Panc1 (cell line): ENCODE measurements around the gene RSU1. TPM values are rescaled to one million over a fixed set of nuclear protein-coding genes. Genes with fewer than 3 reads are reported as not detected.

ENCODE experiments used
- ATAC-seq: fragments of 200-7000 bp; cut with Tn5 transposase; 2 replicates; pipeline ENCODE4 v1.9.1; 2020; ENCODE audit warnings: mild to moderate bottlenecking, moderate library complexity
- BruUV-seq: library from RNA; stranded (reverse); fragments of 400-500 nt; replicated peaks from 2 replicates; lab custom pipeline; 2021; lab: Mats Ljungman, UMichigan
- CTCF ChIA-PET: fragments of 300-600 bp; sonication (Branson Sonifier 250); formaldehyde crosslinking; loops from one replicate; lab custom pipeline; 2022; ENCODE audit warnings: antibody characterized with exemption; lab: Charles Lee
- POLR2A ChIA-PET: fragments of 300-600 bp; sonication (Branson Sonifier 250); formaldehyde crosslinking; loops from one replicate; lab custom pipeline; 2022; ENCODE audit warnings: antibody characterized with exemption; lab: Charles Lee
- DNase-seq: peaks from one replicate; pipeline ENCODE4 v3.0.0-alpha.2; 2010; ENCODE audit warnings: low read depth, low spot score
- H3K27ac ChIP-seq: 2 replicates; pipeline ENCODE4 v1.5.1; 2011; ENCODE audit warnings: mild to moderate bottlenecking, low read length, inconsistent platforms
- H3K27me3 ChIP-seq: fragments of 200-500 bp; sonication (Bioruptor generic); 2 replicates; pipeline ENCODE4 v1.6.0; 2014; ENCODE audit warnings: low read length, inconsistent platforms; ENCODE audit not compliant: control insufficient read depth, insufficient read depth
- H3K36me3 ChIP-seq: fragments of 200-500 bp; sonication (Bioruptor generic); 2 replicates; pipeline ENCODE4 v1.5.1; 2014; ENCODE audit warnings: inconsistent platforms, mild to moderate bottlenecking, low read length, moderate library complexity; ENCODE audit not compliant: control insufficient read depth, insufficient read depth
- H3K4me1 ChIP-seq: 2 replicates; pipeline ENCODE4 v1.5.1; 2011; ENCODE audit warnings: inconsistent platforms, mild to moderate bottlenecking, low read length, moderate library complexity; ENCODE audit not compliant: control insufficient read depth, insufficient read depth
- H3K4me3 ChIP-seq, 2 experiments: 2 replicates each; pipeline ENCODE4 v1.5.1; 2011 to 2012; ENCODE audit warnings: low read depth in 2 of 2, low read length in 2 of 2, mild to moderate bottlenecking in 2 of 2, inconsistent platforms in 1 of 2, moderate library complexity in 1 of 2
- H3K9me3 ChIP-seq: fragments of 200-500 bp; sonication (Bioruptor generic); 2 replicates; pipeline ENCODE4 v1.5.1; 2014; ENCODE audit warnings: low read depth, mild to moderate bottlenecking, inconsistent platforms, low read length, moderate library complexity; ENCODE audit not compliant: control insufficient read depth, insufficient read depth
- CTCF ChIP-seq: fragments of 450-650 bp; IDR thresholded peaks from 2 replicates; pipeline ENCODE4 v1.5.1; 2017; ENCODE audit warnings: mild to moderate bottlenecking
- POLR2AphosphoS5 ChIP-seq: IDR thresholded peaks from 2 replicates; pipeline ENCODE4 v1.6.1; 2012; ENCODE audit warnings: mild to moderate bottlenecking, low read depth, low read length, moderate library complexity
- REST ChIP-seq, 2 experiments: IDR thresholded peaks; 2 replicates each; pipeline ENCODE4 v1.6.1; 2011 to 2012; ENCODE audit warnings: low read depth in 2 of 2, control low read depth in 1 of 2, low read length in 1 of 2, mild to moderate bottlenecking in 1 of 2, moderate library complexity in 1 of 2; ENCODE audit not compliant: insufficient read depth in 1 of 2
- SIN3A ChIP-seq: IDR thresholded peaks from 2 replicates; pipeline ENCODE4 v1.6.1; 2012; ENCODE audit warnings: low read depth, mild to moderate bottlenecking, low read length, moderate library complexity, borderline replicate concordance; ENCODE audit not compliant: insufficient read depth
- TCF7L2 ChIP-seq: IDR thresholded peaks from 2 replicates; pipeline ENCODE4 v1.6.1; 2011; ENCODE audit warnings: mild to moderate bottlenecking, low read depth, low read length, inconsistent platforms
- in situ Hi-C: cut with HindIII; loops from 2 replicates; pipeline ENCODE4 v1.10.0; 2016; ENCODE audit warnings: low sequenced_read_pairs, low pct_unique_long_range_greater_than_20kb
- intact Hi-C: fragments of 100-400 bp; cut with micrococcal nuclease; formaldehyde crosslinking; loops from one replicate; pipeline ENCODE4 v1.10.0; 2022; ENCODE audit not compliant: unreplicated experiment
- total RNA-seq: library from RNA; stranded (reverse); gene quantifications from one replicate; pipeline ENCODE4 v1.2.1, GENCODE V29; 2021; ENCODE audit not compliant: unreplicated experiment

Gene RSU1
- total RNA-seq, 1 experiment from 2014 or later = 55.6 TPM

- CTCF ChIA-PET = no interaction called here
- no TSS peak for BruUV-seq
- no peaks in the 10 kb centered on the region for H3K36me3 ChIP-seq
- H3K9me3 ChIP-seq = no peaks in the 10 kb centered on the region
- in situ Hi-C loops (no loop called here), intact Hi-C loops (no loop called here)
- H3K27ac ChIP-seq = no peak overlapping the region
- H3K27me3 ChIP-seq = no peaks in the 10 kb centered on the region
- TF ChIP-seq CTCF (no peak), TCF7L2 (no peak), POLR2AphosphoS5 (no peak), SIN3A (no peak), REST (IDR thresholded peaks at IDR 0.05; ENCODE audit: insufficient read depth in 1 of 2, low read depth in 2 of 2, low read length in 1 of 2) (no peak)
- ATAC-seq = no peak
- POLR2A ChIA-PET = interaction anchor here (0.5 to 0.6 kb wide), 2 partner anchors 30 to 157 kb away, joined by 3 to 12 read pairs; no protein-coding TSS in a partner anchor
- no peak overlapping the region for H3K4me3 ChIP-seq
- DNase-seq = no peak
- H3K4me1 ChIP-seq = no peaks in the 10 kb centered on the region
These were observed 230.7 kb downstream of the RSU1 start for GRCh38 chr10:16586358-16587138.

- Histone ChIP-seq H3K27ac (no peak overlapping the region), H3K4me1 (no peaks in the 10 kb centered on the region), H3K4me3 (no peak overlapping the region), H3K36me3 (no peaks in the 10 kb centered on the region), H3K9me3 (no peaks in the 10 kb centered on the region), H3K27me3 (no peaks in the 10 kb centered on the region)
- ChIA-PET CTCF (interaction anchor here (0.6 kb wide), 1 partner anchor 177 kb away, joined by 6 read pairs; no protein-coding TSS in a partner anchor), POLR2A (no interaction called here)
- DNase-seq (no peak), ATAC-seq (no peak)
- in situ Hi-C loops (no loop called here), intact Hi-C loops (no loop called here)
- BruUV-seq = no TSS peak
- no peak for TF ChIP-seq SIN3A
- TF ChIP-seq POLR2AphosphoS5 = no peak
- no peak for TF ChIP-seq CTCF
- TF ChIP-seq TCF7L2 = no peak
- TF ChIP-seq REST (IDR thresholded peaks at IDR 0.05; ENCODE audit: insufficient read depth in 1 of 2, low read depth in 2 of 2, low read length in 1 of 2) = no peak
These were observed 232.1 kb downstream of the RSU1 start for GRCh38 chr10:16585103-16585502.
